GM12878 (cell line): ENCODE data around the gene MAGIX. TPM values are rescaled to one million over a fixed set of nuclear protein-coding genes. Genes with fewer than 3 reads are reported as not detected.

Source experiments
- ATAC-seq: fragments of 200-7000 bp; cut with Tn5 transposase; 3 replicates; pipeline ENCODE4 v1.9.1; 2020; ENCODE audit warnings: mild to moderate bottlenecking, moderate library complexity
- BruUV-seq: library from RNA; stranded (reverse); fragments of 400-500 nt; replicated peaks from 2 replicates; lab custom pipeline; 2021; lab: Mats Ljungman, UMichigan
- CTCF ChIA-PET: fragments of 300-600 bp; sonication (Branson Sonifier 250); formaldehyde crosslinking; extraction: SDS; loops from one replicate; lab custom pipeline; 2021; ENCODE audit warnings: inconsistent platforms; lab: Yijun Ruan, JAX
- POLR2A ChIA-PET: fragments of 350-600 bp; formaldehyde crosslinking; extraction: SDS; loops from one replicate; lab custom pipeline; 2021; ENCODE audit warnings: inconsistent platforms; lab: Charles Lee
- RAD21 ChIA-PET: fragments of 300-600 bp; sonication (Branson Sonifier 250); formaldehyde crosslinking; loops from one replicate; lab custom pipeline; 2023; ENCODE audit warnings: antibody characterized with exemption; ENCODE audit not compliant: unreplicated experiment; lab: Charles Lee
- SMC1A ChIA-PET: fragments of 300-600 bp; sonication (Branson Sonifier 250); formaldehyde crosslinking; loops from one replicate; lab custom pipeline; 2023; ENCODE audit not compliant: unreplicated experiment, uncharacterized antibody; lab: Charles Lee
- DNase-seq: peaks from one replicate; pipeline ENCODE4 v3.0.0-alpha.2; 2011; ENCODE audit warnings: low read depth, low spot score
- FAIRE-seq: peaks from 3 replicates; lab custom pipeline; 2011; peaks lifted over from hg19 to GRCh38; lab: Jason Lieb, UNC
- H2AFZ ChIP-seq: 2 replicates; pipeline ENCODE4 v1.6.0; 2011; ENCODE audit warnings: low read depth, low read length, control low read depth; ENCODE audit not compliant: control insufficient read depth
- H3K27ac ChIP-seq: 2 replicates; pipeline ENCODE4 v1.5.1; 2011; ENCODE audit warnings: control low read depth; ENCODE audit not compliant: control insufficient read depth, insufficient read depth
- H3K27me3 ChIP-seq, 2 experiments: replicated peaks in 1 of 2; 2 replicates each; pipeline versions ENCODE4 v1.6.0 to v1.6.1; 2011; ENCODE audit warnings: low read length in 1 of 2; ENCODE audit not compliant: control insufficient read depth in 2 of 2, insufficient read depth in 2 of 2
- H3K36me3 ChIP-seq, 2 experiments: 2 replicates each; pipeline ENCODE4 v1.5.1; 2011; ENCODE audit warnings: low read length in 1 of 2; ENCODE audit not compliant: control insufficient read depth in 2 of 2, insufficient read depth in 2 of 2
- H3K4me1 ChIP-seq: 2 replicates; pipeline ENCODE4 v1.6.1; 2011; ENCODE audit warnings: mild to moderate bottlenecking, low read length, moderate library complexity, mixed read lengths; ENCODE audit not compliant: control insufficient read depth, insufficient read depth
- H3K4me2 ChIP-seq: 2 replicates; pipeline ENCODE4 v1.6.0; 2011; ENCODE audit warnings: control low read depth; ENCODE audit not compliant: control insufficient read depth, insufficient read depth
- H3K4me3 ChIP-seq: fragments of 200-600 bp; sonication (generic); 2 replicates; pipeline ENCODE4 v1.5.1; 2016
- H3K79me2 ChIP-seq: 2 replicates; pipeline ENCODE4 v1.6.0; 2011; ENCODE audit warnings: low read length; ENCODE audit not compliant: control insufficient read depth, insufficient read depth
- H3K9ac ChIP-seq: 2 replicates; pipeline ENCODE4 v1.8.0; 2011; ENCODE audit warnings: low read length, control low read depth, mixed read lengths; ENCODE audit not compliant: control insufficient read depth, insufficient read depth
- H3K9me3 ChIP-seq: replicated peaks from 3 replicates; pipeline ENCODE4 v1.5.1; 2011; ENCODE audit warnings: mild to moderate bottlenecking, low read length; ENCODE audit not compliant: control insufficient read depth, insufficient read depth
- H4K20me1 ChIP-seq: 2 replicates; pipeline ENCODE4 v1.6.0; 2011; ENCODE audit not compliant: control insufficient read depth, insufficient read depth
- CBFB ChIP-seq: IDR thresholded peaks from 2 replicates; pipeline ENCODE4 v1.6.1; 2016; ENCODE audit warnings: antibody characterized with exemption, low read depth
- EED ChIP-seq: sonication (generic); IDR thresholded peaks from 2 replicates; pipeline ENCODE4 v1.6.1; 2016; ENCODE audit warnings: antibody characterized with exemption, low read depth
- EP300 ChIP-seq, 2 experiments: fragments of 150-350 bp in 1 of 2; IDR thresholded peaks; 2 replicates each; pipeline ENCODE4 v1.6.1; 2011 to 2012; ENCODE audit warnings: low read depth in 2 of 2, low read length in 2 of 2, borderline replicate concordance in 1 of 2, improper control_type of control experiment in 1 of 2, inconsistent platforms in 1 of 2; ENCODE audit not compliant: control insufficient read depth in 1 of 2
- HDGF ChIP-seq: fragments of 450-650 bp; IDR thresholded peaks from 2 replicates; pipeline ENCODE4 v1.6.1; 2016; ENCODE audit warnings: antibody characterized with exemption
- MEF2A ChIP-seq: IDR thresholded peaks from 2 replicates; pipeline ENCODE4 v1.6.1; 2011; ENCODE audit warnings: low read depth, mild to moderate bottlenecking, low read length, moderate library complexity; ENCODE audit not compliant: insufficient read depth
- PAX5 ChIP-seq: IDR thresholded peaks from 2 replicates; pipeline ENCODE4 v1.6.1; 2011; ENCODE audit warnings: low read depth, low read length, borderline replicate concordance
- POLR2AphosphoS5 ChIP-seq: IDR thresholded peaks from 2 replicates; pipeline ENCODE4 v1.6.1; 2011; ENCODE audit warnings: mild to moderate bottlenecking, low read length, inconsistent platforms
- RBBP5 ChIP-seq: fragments of 200-600 bp; sonication (generic); conservative IDR thresholded peaks from 2 replicates; pipeline ENCODE4 v1.6.1; 2016
- SREBF1 ChIP-seq: IDR thresholded peaks from 2 replicates; pipeline ENCODE4 v1.6.1; 2012; ENCODE audit warnings: mild to moderate bottlenecking, low read length
- WRNIP1 ChIP-seq: IDR thresholded peaks from 2 replicates; pipeline ENCODE4 v1.6.1; 2011; ENCODE audit warnings: low read depth, low read length, improper control_type of control experiment, borderline replicate concordance
- YBX1 ChIP-seq: fragments of 450-650 bp; IDR thresholded peaks from 2 replicates; pipeline ENCODE4 v1.6.1; 2016; ENCODE audit warnings: antibody characterized with exemption
- WGBS: methylation state at CpG from one replicate; pipeline ENCODE4 v1.1.6; 2016; ENCODE audit warnings: low lambda C conversion rate; ENCODE audit not compliant: insufficient replicate concordance, insufficient coverage; ENCODE audit errors: missing lambda C conversion rate; 5-methylcytosine and 5-hydroxymethylcytosine counted together
- in situ Hi-C: fragments of 300-500 bp; cut with MboI; formaldehyde crosslinking; loops from 9 replicates; pipeline ENCODE4 v1.14.3; 2018; ENCODE audit warnings: mixed read lengths
- intact Hi-C: fragments of 100-400 bp; cut with micrococcal nuclease; formaldehyde crosslinking; loops from one replicate; pipeline ENCODE4 v1.14.2; 2022; ENCODE audit not compliant: unreplicated experiment
- polyA plus RNA-seq, 11 experiments: library from polyadenylated mRNA; depleted of rRNA in 4 of 11; unstranded in 6 of 11; stranded (reverse) in 5 of 11; fragments of >200 nt; fragmentation: Nextera tagmentation in 4 of 11; fragmentation: Illumina TruSeq in 1 of 11; extraction: Ambion mirVana in 4 of 11; extraction: Trizol in 1 of 11; gene quantifications; 1 replicate in 1 of 11; 2 replicates in 10 of 11; pipeline versions ENCODE4 v1.2.1 to v1.2.3, GENCODE V29; 2011 to 2016; ENCODE audit warnings: inconsistent platforms in 2 of 11, missing spikeins in 2 of 11, low read depth in 1 of 11
- total RNA-seq, 4 experiments: library from RNA; depleted of rRNA in 3 of 4; stranded (reverse); fragments of >200 nt in 3 of 4; fragmentation: Illumina TruSeq in 1 of 4; extraction: Trizol in 1 of 4; gene quantifications; 2 replicates each; pipeline versions ENCODE4 v1.2.1 to v1.2.3, GENCODE V29; 2013 to 2021
- TF ChIP-seq, protein P1 (sequence below): fragments of 450-650 bp; IDR thresholded peaks from 2 replicates; pipeline ENCODE4 v1.6.1; 2018; ENCODE audit warnings: mild to moderate bottlenecking, low read depth, moderate library complexity; ENCODE audit not compliant: partially characterized antibody
- TF ChIP-seq, protein P2 (sequence below): IDR thresholded peaks from 2 replicates; pipeline ENCODE4 v1.6.1; 2012; ENCODE audit warnings: low read depth, low read length, improper control_type of control experiment
- TF ChIP-seq, protein P3 (sequence below): fragments of 450-650 bp; IDR thresholded peaks from 2 replicates; pipeline ENCODE4 v1.6.1; 2017; ENCODE audit warnings: low read depth, mild to moderate bottlenecking, moderate library complexity
- TF ChIP-seq, protein P4 (sequence below): fragments of 450-650 bp; IDR thresholded peaks from 2 replicates; pipeline ENCODE4 v1.6.1; 2014; ENCODE audit warnings: mild to moderate bottlenecking

The MAGIX gene
- total and polyA plus RNA-seq, 10 of the 15 experiments (the other 5 are each of a cell fraction or from before 2014, with no cell fraction given): 0.03 to 2.5 (median 0.82) TPM

DNA sequence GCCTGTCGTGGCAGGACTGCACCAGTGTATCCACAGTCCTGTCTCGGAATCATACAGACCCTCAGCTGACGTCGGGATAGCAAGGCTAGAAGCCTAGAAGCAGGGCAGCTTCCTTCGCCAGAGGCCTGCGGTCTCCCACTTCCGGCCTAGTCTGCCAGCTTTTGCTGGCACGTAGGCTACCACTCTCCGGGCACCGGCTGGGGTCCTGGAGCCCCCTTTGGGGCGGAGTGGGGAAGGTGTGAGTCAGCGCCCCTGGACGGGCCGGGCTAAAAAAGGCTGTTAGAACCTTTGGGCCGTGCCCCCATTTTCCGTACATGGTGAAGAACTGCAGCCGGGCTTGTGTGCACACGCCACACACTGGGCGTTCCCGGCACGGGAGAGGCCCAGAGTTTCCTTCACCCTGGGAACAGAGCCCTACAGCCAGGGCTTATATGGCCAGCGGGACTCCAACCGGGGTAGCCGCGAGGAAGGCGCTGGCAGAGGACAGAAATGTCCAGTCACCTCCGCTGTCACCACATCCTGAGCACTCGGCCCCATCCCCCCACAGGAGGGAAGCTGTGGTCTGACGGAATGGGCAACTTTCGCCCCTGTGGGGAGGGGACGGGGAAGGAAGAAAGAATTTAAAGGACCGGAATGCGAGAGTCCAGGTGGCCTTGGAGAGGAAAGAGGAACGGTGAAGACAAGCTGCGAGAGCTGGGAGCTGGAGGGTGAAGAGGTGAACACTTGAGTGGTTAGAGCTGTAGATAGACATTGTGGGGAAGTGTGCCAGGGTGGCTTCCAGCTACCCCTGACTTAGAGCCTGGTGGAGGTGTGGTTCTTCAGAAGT is 4.6 kb downstream of the MAGIX start:
- 25% methylated on average over 35 of the region's 35 CpGs for WGBS
- SMC1A ChIA-PET: interaction anchor here (1.0 to 3.2 kb wide), 6 partner anchors 9 to 102 kb away, joined by 3 to 14 read pairs (median 6); no protein-coding TSS in a partner anchor
- ATAC-seq (peak; percentile 34), FAIRE-seq (no peak), DNase-seq (peak; percentile 51)
- Histone ChIP-seq H3K79me2 (no peaks in the 10 kb centered on the region), H3K9me3 (no peaks in the 10 kb centered on the region; the same call in 2 of the 3 replicates), H3K4me3 (peak overlapping the region; percentile 37), H3K4me2 (peak overlapping the region; percentile 81), H3K36me3 (no peaks in the 10 kb centered on the region), H4K20me1 (no peaks in the 10 kb centered on the region), H3K27ac (peak overlapping the region; percentile 78), H2AFZ (peak overlapping the region; percentile 49), H3K4me1 (peaks cover 9% of the 10 kb centered on the region), H3K27me3 (no peaks in the 10 kb centered on the region), H3K9ac (peak overlapping the region; percentile 24)
- BruUV-seq: TSS peak; percentile 47
- in situ Hi-C loops: no loop called here
- RAD21 ChIA-PET: interaction anchor here (0.8 to 4.6 kb wide), 9 partner anchors 11 to 102 kb away, joined by 3 to 26 read pairs (median 5); partner anchors contain the start of gene CCDC22
- intact Hi-C loops: loop anchor here (2.0 kb wide), 2 partner anchors 24 to 44 kb away; partner anchors contain the start of gene GPKOW
- POLR2A ChIA-PET: interaction anchor here (0.5 to 5.0 kb wide), 8 partner anchors 10 to 164 kb away, joined by 3 to 28 read pairs (median 6); partner anchors contain the start of genes PPP1R3F and PRICKLE3
- CTCF ChIA-PET: interaction anchor here (0.6 to 5.2 kb wide), 8 partner anchors 12 to 406 kb away, joined by 3 to 57 read pairs (median 10); partner anchors contain the start of gene PRICKLE3
- 0 out of 2 replicates have a peak, but pooled peaks have one; percentile 11 for TF ChIP-seq MEF2A
- TF ChIP-seq, protein P1, sequence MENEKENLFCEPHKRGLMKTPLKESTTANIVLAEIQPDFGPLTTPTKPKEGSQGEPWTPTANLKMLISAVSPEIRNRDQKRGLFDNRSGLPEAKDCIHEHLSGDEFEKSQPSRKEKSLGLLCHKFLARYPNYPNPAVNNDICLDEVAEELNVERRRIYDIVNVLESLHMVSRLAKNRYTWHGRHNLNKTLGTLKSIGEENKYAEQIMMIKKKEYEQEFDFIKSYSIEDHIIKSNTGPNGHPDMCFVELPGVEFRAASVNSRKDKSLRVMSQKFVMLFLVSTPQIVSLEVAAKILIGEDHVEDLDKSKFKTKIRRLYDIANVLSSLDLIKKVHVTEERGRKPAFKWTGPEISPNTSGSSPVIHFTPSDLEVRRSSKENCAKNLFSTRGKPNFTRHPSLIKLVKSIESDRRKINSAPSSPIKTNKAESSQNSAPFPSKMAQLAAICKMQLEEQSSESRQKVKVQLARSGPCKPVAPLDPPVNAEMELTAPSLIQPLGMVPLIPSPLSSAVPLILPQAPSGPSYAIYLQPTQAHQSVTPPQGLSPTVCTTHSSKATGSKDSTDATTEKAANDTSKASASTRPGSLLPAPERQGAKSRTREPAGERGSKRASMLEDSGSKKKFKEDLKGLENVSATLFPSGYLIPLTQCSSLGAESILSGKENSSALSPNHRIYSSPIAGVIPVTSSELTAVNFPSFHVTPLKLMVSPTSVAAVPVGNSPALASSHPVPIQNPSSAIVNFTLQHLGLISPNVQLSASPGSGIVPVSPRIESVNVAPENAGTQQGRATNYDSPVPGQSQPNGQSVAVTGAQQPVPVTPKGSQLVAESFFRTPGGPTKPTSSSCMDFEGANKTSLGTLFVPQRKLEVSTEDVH: no peak
- TF ChIP-seq SREBF1: no peak
- no peak for TF ChIP-seq WRNIP1
- no peak for TF ChIP-seq EP300 (IDR thresholded peaks at IDR 0.05; ENCODE audit: borderline replicate concordance in 1 of 2, control insufficient read depth in 1 of 2, low read depth in 2 of 2, low read length in 2 of 2)
- TF ChIP-seq, protein P2, sequence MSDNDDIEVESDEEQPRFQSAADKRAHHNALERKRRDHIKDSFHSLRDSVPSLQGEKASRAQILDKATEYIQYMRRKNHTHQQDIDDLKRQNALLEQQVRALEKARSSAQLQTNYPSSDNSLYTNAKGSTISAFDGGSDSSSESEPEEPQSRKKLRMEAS: no peak
- no peak for TF ChIP-seq POLR2AphosphoS5
- TF ChIP-seq EED: peak; percentile 27; the same call in 1 of the 2 replicates
- TF ChIP-seq, protein P3, sequence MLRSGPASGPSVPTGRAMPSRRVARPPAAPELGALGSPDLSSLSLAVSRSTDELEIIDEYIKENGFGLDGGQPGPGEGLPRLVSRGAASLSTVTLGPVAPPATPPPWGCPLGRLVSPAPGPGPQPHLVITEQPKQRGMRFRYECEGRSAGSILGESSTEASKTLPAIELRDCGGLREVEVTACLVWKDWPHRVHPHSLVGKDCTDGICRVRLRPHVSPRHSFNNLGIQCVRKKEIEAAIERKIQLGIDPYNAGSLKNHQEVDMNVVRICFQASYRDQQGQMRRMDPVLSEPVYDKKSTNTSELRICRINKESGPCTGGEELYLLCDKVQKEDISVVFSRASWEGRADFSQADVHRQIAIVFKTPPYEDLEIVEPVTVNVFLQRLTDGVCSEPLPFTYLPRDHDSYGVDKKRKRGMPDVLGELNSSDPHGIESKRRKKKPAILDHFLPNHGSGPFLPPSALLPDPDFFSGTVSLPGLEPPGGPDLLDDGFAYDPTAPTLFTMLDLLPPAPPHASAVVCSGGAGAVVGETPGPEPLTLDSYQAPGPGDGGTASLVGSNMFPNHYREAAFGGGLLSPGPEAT: 0 out of 2 replicates have a peak, but pooled peaks have one; percentile 29
- 0 out of 2 replicates have a peak, but pooled peaks have one; percentile 9 for TF ChIP-seq PAX5
- TF ChIP-seq HDGF: no peak
- TF ChIP-seq RBBP5: no peak
- TF ChIP-seq, protein P4, sequence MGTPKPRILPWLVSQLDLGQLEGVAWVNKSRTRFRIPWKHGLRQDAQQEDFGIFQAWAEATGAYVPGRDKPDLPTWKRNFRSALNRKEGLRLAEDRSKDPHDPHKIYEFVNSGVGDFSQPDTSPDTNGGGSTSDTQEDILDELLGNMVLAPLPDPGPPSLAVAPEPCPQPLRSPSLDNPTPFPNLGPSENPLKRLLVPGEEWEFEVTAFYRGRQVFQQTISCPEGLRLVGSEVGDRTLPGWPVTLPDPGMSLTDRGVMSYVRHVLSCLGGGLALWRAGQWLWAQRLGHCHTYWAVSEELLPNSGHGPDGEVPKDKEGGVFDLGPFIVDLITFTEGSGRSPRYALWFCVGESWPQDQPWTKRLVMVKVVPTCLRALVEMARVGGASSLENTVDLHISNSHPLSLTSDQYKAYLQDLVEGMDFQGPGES: no peak
- no peak for TF ChIP-seq YBX1
- TF ChIP-seq CBFB: no peak
